ENCODE results near the gene PSMG1.
"Not testable (repeated sequence)": the region's sequence is repeated elsewhere in the genome, so short reads cannot be mapped to it uniquely, and the experiment has no call there.

PSMG1 gene

DNA sequence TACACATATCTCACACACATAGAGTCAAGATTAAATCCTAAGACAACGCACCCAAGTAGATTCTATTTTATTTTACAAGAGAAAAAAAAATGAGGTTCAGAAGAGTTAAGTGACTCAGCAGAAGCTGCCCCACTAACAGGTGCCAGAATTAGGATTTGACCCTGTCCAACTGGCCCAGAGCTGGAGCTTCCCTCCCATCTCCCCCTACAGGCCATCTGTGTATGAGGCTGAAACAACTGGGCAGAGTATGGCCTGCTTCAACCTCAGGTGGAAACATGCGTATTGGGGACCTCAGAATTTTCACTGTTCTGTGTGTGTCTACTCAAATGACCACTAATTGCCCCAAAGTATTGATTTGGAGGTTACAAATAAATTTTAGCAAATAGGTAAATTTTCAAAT is 29.9 kb downstream of the PSMG1 start:
- no peak for DNase-seq

DNA sequence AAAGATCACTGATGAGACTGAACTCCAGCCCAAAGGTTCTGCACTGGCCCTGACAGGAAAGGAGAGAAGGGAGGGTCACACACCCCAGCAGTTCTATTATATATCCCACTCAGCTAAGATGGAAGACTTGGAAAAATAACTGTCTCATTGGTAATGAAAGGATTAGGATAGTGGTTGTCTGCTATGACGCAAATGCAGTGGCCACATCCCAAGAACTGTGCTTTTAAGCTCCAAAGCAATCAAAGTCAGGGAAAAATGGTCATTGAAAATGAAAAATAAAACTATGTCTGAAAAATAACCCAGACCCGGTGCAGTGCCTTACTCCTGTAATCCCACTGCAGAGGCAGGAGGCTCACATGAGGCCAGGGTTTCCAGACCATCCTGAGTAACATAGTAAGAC is 31.0 kb downstream of the PSMG1 start:
- no peak for DNase-seq

DNA sequence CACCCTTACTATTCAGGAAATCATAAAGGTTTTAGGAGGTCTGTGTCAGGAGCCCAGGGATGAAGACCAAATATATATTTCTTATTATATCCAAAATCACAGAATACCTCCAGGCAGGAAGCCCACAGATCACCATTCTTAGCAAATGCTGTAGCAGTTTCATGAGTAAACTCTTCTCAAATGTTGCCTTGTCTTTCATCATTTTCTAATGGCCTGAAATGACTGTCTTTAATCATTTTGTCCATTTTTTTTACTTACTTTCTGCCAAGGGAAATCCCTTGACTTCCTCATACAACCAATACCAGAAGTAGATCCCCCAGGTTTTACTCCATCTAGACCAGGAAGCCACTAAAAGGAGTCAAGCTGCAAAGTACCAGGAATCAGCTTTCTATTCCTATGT is 32.4 kb downstream of the PSMG1 start:
- DNase-seq: no peak

DNA sequence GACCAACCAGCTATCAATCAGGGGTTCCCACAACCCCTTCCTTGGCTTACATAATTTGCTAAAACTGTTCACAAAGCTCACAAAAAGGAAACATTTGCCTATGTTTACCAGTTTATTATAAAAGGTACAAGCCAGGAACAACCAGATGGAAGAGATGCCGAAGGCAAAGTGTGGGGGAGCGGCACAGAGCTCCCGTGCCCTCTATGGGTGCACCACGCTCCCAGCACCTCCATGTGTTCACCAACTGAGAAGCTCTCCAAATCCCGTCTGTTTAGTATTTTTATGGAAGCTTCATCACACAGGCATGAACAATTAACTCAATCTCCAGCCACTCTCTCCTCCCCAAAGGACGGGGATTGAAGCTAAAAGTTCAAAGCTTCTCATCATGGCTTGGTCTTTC is 32.9 kb downstream of the PSMG1 start:
- DNase-seq: no peak

DNA sequence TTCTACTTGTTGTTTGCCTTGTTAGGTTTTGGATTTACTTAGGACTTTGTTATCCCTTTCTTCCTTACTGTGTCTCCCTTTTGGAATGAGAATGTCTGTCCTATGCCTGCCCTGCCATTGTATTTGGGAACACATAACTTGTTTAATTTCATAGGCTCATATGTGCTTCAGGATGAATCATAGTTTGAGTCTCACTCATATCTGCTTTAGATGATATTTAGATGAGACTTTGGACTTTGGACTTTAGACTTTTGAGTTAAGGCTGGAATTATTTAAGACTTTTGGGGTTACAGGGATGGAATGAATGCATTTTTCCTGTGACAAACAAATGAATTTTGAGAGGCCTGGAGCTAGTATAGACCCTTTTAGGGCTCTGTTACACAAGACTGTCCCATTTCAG is 33.4 kb downstream of the PSMG1 start:
- no peak for DNase-seq

DNA sequence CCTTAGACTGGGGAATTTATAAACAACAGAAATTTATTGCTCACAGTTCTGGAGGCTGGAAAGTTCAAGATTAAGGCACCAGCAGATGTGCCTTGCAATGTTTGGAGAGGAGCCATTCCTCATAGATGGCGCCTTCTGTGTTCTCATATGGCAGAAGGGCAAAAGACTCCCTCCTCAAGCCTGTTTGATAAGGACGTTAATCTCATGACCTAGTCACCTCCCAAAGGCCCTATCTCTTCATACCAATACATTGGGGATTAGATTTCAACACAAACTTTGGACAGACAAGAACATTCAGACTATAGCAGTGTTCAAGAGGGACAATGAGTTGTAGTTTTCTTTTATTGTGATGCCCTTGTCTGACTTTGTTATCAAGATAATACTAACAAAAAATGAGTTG is 34.3 kb downstream of the PSMG1 start:
- DNase-seq: no peak

DNA sequence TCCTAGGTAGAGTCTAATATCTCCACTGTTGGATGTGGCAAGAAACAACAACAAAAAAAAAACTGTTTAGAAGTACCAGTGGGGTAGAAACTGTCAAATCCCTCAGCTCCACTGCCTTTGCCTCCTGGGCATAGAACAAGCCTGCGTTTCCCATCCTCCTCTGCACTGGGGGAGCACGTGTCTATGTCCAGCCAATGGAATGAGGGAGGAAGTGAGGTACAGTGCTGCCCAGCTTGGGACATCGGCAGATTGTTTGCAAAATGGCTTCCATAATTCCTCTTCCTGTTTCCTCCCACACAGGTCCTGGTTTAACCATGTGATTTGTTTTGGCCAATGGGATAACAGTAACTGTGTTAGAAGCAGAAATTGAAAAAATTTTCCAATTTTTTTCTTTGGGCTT is 39.1 kb downstream of the PSMG1 start:
- DNase-seq: no peak

DNA sequence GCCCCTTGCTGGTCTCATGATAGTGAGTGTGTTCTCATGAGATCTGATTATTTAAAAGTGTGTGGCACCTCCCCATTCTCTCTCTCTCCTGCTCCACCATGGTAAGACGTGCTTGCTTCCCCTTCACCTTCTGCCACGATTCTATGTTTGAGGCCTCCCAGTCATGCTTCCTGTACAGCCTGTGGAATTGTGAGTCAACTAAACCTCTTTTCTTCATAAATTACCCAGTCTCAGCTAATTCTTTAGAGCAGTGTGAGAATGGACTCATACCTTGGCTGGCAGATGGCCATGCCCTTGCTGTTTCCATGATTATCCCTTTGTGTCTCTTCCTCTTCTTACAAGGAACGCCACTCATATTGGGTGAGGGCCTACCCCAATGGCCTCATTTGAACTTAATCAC is 40.3 kb downstream of the PSMG1 start:
- DNase-seq: no peak

DNA sequence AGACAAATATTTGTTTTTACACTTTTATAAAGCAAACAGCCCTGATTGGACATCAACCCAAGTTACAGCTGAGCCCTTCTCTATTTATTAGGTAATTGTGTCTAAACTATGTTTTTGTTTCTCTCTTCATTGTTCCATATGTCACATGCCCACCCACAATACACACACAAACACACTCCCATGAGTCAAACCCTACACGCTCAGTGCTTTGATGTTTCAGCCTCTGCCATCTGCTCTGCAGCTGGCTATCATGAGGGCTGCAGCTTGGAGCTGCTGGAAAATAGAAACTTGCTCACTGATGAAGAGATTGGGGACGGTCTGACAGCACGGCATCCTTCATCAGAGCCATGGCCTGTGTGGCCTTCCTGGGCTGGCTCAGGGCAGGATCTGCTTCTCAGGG is 41.7 kb downstream of the PSMG1 start:
- DNase-seq: no peak

DNA sequence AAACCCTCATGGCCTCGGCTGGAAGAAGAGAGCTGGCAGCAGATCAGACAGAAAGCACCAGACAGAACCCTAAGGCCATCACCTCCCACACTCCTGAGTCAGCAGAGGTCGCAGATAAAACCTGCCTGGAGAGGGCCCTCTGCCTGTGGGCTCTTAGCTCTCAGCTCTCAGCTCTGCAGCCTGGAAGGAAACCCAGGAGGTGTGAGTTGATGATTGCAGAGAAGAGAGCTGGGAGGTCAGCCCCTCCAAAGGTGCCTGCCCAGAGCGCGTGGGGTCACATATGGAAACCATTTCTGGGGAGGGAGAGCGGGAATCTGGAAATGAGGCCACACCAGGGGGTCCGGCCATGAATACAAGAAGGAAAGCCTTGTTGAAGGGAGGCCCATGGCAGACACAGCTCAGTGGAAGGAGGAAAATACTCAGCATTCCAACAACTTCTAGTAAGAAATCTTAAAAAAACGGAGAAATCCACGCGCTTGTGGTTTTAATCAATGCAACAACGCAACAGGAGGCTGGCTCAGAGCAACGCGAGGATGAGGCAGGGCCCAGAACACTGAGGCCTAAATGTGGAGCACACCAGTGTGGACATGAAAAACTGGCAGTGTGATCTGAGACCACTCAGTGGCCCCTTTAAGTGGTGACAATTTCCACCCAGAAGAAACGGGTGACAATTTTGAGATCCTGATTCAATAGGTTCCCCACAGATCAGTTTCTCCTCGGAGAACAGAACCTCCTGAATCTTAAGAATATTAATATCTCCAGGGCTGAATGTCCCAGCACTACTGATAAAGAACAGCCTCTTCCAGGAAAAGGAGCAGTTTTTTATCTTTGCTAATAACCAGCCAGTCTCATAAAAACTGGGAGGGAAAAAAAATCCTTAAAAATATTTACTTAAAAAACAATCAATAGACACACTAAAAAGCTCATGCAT is 45.7 kb downstream of the PSMG1 start:
- DNase-seq: no peak

DNA sequence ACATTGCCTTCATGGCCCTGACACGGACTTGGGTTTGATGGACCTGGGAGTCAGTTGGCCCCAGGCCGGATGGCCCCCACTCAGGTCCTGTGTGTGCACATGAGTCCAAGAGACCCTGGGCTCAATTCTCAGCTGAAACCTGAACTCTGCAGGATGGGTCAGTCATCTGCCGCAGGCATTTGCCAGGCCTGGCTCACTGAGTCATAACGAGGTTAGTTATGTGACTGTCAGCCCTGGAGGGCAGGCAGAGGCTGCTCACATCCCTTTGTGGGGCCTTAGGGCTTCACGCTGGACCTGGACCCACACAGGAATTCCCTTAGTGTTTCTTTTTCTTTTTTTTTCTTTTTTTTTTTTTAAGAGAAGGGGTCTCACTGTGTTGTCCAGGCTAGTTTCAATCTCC is 46.5 kb downstream of the PSMG1 start:
- no peak for DNase-seq

DNA sequence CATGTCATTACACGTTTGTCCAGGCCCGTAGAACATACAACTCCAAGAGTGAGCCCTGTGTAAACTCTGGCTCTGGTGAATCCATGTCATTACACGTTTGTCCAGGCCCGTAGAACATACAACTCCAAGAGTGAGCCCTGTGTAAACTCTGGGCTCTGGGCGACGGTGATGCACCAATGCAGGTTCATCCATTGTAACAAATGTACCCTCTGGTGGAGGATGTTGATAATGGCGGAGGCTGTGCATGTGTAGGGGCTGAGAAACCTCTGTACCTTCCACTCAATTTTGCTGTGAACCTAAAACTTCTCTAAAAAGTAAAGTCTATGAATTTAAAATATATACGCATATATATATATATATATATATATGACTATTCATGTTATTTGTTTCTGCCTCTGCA is 47.1 kb downstream of the PSMG1 start:
- DNase-seq: not testable (repeated sequence)

DNA sequence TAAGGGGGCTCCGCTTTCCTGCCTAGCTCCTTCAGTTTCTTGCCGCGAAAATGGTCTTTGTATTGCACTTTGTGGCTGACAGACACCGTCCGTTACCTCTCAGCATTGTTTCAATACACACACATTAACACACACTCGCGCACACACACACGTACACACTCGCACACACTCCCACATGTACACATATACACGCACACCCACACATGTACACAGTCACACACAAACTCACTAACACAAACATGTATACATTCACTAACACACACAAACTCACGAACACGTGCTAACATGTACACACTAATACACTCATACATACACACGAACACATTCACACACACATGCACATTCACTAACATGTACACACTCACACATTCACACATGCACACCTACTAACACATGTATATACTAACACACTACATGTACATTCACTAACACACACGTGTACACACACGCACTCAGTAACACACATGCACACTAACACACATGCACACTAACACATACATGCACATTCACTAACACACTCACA is 48.9 kb downstream of the PSMG1 start:
- no peak for DNase-seq

DNA sequence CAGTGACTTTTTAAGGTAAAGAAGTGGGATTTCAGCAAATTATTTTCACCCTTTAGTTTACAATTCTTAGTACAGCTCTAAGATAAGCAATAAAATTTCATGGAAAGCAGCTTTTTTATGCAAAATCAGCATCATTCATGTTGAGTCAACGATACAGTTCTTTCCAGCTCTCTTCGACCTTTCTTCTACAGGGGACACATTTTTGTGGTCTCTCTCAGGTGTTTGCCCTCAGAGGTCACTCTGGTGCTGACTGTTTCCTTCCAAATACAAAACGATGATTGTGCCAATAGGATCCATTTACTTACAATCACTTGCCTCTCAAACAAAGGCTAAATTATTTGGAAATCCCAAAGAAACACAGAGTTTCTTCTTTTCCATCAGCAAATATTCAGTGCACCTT is 51.0 kb downstream of the PSMG1 start:
- no peak for DNase-seq

DNA sequence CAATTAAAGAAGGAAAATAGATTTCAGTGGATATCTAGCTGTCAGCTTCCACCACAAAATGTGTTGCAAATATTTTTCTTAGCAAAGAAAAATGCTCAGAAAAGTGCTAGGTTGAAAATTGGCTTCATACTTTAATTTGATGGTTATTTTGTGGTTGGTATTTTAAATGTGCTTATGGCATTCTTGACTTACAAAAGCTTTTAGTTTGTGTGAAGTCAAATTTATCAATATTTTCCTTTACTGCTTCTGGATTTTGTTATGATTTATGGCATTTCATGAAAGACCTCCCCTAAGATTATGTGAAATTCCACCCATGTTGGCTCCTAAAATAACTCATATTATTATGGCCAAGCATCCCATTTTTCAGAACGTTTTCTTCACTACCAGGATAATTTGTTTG is 51.5 kb downstream of the PSMG1 start:
- DNase-seq: no peak

DNA sequence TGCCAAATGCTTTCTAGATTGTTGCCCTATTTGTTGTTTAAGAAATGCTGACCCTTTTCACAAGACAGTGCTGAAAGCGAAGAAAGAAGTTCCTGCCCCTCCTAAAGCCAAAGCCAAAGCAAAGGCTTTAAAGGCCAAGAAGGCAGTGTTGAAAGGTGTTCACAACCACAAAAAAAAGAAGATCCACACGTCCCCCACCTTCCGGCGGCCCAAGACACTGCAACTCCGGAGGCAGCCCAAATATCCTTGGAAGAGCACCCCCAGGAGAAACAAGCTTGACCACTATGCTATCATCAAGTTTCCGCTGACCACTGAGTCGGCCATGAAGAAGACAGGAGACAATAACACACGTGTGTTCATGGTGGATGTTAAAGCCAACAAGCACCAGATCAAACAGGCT is 55.7 kb downstream of the PSMG1 start:
- no peak for DNase-seq

DNA sequence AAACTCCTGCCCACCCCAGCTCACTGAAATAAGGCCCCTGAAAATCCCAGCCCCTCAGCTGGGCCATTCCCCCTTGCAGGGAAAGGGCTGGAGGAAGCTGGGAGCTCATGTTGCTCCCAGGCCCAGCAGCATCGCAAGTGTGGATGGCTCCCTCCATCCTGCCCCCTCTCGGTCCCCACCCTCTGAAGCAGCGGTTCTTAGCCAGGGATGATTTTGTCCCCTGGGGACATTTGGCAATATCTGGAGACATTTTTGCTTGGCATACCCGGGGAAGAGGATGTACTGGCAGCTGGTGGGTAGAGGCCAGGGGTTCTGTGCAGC is 56.8 kb downstream of the PSMG1 start:
- DNase-seq: no peak

DNA sequence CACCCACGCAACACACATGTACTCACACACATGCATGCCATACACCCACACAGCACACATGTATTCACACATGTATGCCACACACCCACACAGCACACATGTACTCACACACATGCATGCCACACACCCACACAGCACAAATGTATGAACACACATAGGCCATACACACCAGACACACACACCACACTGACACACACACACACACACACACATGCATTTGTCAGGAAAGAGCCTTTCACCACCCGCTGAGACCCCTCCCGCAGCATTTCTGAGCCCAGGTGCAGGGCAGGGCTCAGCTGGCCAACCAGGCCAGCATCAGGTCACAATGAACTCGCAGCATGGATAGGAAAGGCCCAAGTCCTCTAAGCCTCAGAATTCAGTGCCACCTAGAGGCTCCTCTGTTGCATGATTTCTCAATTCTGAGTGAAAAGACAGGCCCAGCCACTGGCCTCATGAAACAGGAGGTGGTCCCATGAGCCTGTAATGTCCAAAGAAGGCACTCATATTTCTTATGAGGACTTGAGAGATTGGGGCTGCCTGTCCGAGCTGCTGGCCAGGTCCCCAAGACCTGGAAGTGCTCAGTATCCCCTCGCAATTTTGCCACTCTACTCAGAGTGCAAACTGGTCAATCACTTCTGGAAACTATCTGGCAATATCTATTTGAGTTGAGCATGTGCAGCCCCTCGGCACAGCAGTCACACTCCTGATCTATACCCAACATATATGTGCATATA is 57.3 kb downstream of the PSMG1 start:
- no peak for DNase-seq
